ENCODE measurements around the gene DUOX1.

- TF ChIP-seq CTCF (IDR thresholded peaks at IDR 0.05) (no peak), POLR2AphosphoS5 (IDR thresholded peaks at IDR 0.05) (no peak), POLR2A (IDR thresholded peaks at IDR 0.05) (no peak), EP300 (IDR thresholded peaks at IDR 0.05) (no peak)
These were observed 73.4 kb downstream of the DUOX1 start for GRCh38 chr15:45203182-45203581.
